H1 (cell line): ENCODE measurements around the gene RAB11FIP3.
"Not testable (repeated sequence)": the region's sequence is repeated elsewhere in the genome, so short reads cannot be mapped to it uniquely, and the experiment has no call there.

Experiments used
- ATF2 ChIP-seq: IDR thresholded peaks from 2 replicates; pipeline ENCODE4 v1.6.1; 2012; ENCODE audit warnings: low read length, inconsistent platforms
- CREB1 ChIP-seq: IDR thresholded peaks from 2 replicates; pipeline ENCODE4 v1.6.1; 2012; ENCODE audit warnings: inconsistent platforms
- CTCF ChIP-seq, 3 experiments: IDR thresholded peaks; 1 replicate in 2 of 3; 2 replicates in 1 of 3; pipeline versions ENCODE4 v1.5.1 to v1.6.1; 2011; ENCODE audit warnings: low read length in 3 of 3, mild to moderate bottlenecking in 3 of 3, inconsistent platforms in 2 of 3, low read depth in 1 of 3, moderate library complexity in 1 of 3; ENCODE audit not compliant: insufficient read depth in 1 of 3; ENCODE audit errors: control extremely low read depth in 1 of 3
- GABPA ChIP-seq: IDR thresholded peaks from 2 replicates; pipeline ENCODE4 v1.6.1; 2011; ENCODE audit warnings: mild to moderate bottlenecking, low read length, moderate library complexity, borderline replicate concordance; ENCODE audit not compliant: insufficient read depth
- MAX ChIP-seq: IDR thresholded peaks from 2 replicates; pipeline ENCODE4 v1.6.1; 2012; ENCODE audit warnings: inconsistent platforms
- POLR2A ChIP-seq, 2 experiments: IDR thresholded peaks; 1 replicate in 1 of 2; 2 replicates in 1 of 2; pipeline ENCODE4 v1.6.1; 2011; ENCODE audit warnings: low read depth in 2 of 2, low read length in 2 of 2, mild to moderate bottlenecking in 2 of 2; ENCODE audit errors: control extremely low read depth in 1 of 2
- POLR2AphosphoS5 ChIP-seq: IDR thresholded peaks from 2 replicates; pipeline ENCODE4 v1.6.1; 2011; ENCODE audit warnings: low read depth, low read length
- RAD21 ChIP-seq, 2 experiments: IDR thresholded peaks in 1 of 2; conservative IDR thresholded peaks in 1 of 2; 2 replicates each; pipeline ENCODE4 v1.6.1; 2011; ENCODE audit warnings: low read depth in 2 of 2, low read length in 2 of 2, improper control_type of control experiment in 1 of 2, inconsistent platforms in 1 of 2, mild to moderate bottlenecking in 1 of 2, moderate library complexity in 1 of 2
- SAP30 ChIP-seq: fragments of 300-600 bp; sonication (generic); IDR thresholded peaks from 2 replicates; pipeline ENCODE4 v1.7.1; 2012; ENCODE audit warnings: low read length, moderate library complexity, mild to moderate bottlenecking, inconsistent platforms; ENCODE audit not compliant: insufficient read depth, insufficient replicate concordance
- SIN3A ChIP-seq, 2 experiments: IDR thresholded peaks in 1 of 2; conservative IDR thresholded peaks in 1 of 2; 2 replicates each; pipeline ENCODE4 v1.6.1; 2011 to 2012; ENCODE audit warnings: low read length in 2 of 2, improper control_type of control experiment in 1 of 2, low read depth in 1 of 2, mild to moderate bottlenecking in 1 of 2

DNA sequence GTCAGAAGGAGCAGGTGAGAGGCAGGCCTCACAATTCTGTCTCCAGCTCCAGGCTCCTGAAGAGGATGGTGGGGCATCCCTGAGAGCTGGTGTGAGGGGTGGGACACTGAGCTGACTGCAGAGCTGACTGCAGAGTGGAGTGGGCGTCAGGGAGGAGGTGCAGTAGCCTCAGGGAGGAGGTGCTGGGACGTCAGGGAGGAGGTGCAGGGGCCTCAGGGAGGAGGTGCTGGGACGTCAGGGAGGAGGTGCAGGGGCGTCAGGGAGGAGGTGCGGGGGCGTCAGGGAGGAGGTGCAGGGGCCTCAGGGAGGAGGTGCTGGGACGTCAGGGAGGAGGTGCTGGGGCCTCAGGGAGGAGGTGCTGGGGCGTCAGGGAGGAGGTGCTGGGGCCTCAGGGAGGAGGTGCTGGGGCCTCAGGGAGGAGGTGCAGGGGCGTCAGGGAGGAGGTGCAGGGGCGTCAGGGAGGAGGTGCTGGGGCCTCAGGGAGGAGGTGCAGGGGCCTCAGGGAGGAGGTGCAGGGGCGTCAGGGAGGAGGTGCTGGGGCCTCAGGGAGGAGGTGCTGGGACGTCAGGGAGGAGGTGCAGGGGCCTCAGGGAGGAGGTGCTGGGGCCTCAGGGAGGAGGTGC is 41.9 kb downstream of the RAB11FIP3 start:
- TF ChIP-seq GABPA; CTCF (IDR thresholded peaks at IDR 0.05; ENCODE audit: control extremely low read depth in 1 of 3, insufficient read depth in 1 of 3, low read depth in 1 of 3, low read length in 3 of 3); ATF2; CREB1; SIN3A (conservative IDR thresholded peaks at IDR 0.05 in 1 of 2, IDR thresholded peaks at IDR 0.05 in 1 of 2; ENCODE audit: low read depth in 1 of 2, low read length in 2 of 2); RAD21 (IDR thresholded peaks at IDR 0.05 in 1 of 2, conservative IDR thresholded peaks at IDR 0.05 in 1 of 2; ENCODE audit: low read depth in 2 of 2, low read length in 2 of 2); SAP30; POLR2A (IDR thresholded peaks at IDR 0.05; ENCODE audit: control extremely low read depth in 1 of 2, low read depth in 2 of 2, low read length in 2 of 2); MAX; POLR2AphosphoS5: not testable (repeated sequence)
